Fibroblast of skin of right quadriceps (primary cell): Measurements from ENCODE around the gene IL12B.
A peak's percentile ranks its signal among the peaks of the same experiment; 100 is the strongest.
"Not testable (repeated sequence)": the region's sequence is repeated elsewhere in the genome, so short reads cannot be mapped to it uniquely, and the experiment has no call there.

ENCODE experiments used
- DNase-seq: peaks from one replicate; pipeline ENCODE4 v3.0.0-alpha.2; 2013

IL12B gene

DNA sequence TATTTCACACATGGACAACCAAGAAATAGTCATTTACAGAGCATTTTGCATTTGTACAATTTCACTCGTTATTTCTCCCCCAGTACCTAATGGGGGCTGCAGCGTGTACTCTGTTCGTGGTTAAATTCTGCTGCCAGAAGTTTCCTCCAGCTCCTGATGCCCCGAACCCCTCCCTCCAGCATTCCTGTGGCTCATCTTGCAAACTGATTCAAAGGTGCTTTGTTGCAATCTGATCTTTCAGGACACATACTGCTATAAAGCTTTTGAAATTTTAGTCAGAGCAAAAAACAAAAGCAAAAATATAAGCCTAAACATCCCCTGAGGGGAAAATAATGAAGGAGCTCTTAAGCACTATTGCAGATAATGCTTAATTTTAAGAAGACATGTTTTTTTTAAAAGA, 39.5 kb downstream of the IL12B start:
- peak; percentile 40 for DNase-seq

DNA sequence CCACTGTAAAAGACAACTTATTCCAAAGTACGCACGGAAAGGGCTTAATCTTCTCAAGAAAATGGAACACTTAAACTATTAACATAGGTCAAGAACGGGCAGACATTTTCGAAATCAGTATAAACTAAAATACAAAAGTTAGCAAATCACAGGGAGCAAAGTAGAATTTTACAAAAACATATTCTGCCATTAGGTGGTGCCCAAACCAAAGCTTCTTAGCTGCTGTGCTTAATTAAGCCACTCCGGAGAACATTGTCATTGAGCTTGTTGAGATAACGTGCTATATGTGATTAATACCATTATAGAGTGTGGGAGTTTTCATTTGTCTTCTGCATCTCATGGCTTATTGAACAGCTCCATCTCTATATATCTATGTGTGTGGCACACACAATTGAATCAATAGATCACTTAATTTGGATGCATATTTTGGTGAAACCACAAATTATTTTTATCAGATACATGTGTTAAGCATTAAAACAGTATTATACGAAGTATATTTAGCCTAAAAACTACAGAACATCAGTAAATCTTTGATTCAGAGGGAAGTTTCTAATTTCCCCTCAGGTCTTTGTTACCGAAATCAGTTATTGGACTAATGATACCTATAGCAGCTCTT, 43.8 kb downstream of the IL12B start:
- DNase-seq = peak; percentile 54

DNA sequence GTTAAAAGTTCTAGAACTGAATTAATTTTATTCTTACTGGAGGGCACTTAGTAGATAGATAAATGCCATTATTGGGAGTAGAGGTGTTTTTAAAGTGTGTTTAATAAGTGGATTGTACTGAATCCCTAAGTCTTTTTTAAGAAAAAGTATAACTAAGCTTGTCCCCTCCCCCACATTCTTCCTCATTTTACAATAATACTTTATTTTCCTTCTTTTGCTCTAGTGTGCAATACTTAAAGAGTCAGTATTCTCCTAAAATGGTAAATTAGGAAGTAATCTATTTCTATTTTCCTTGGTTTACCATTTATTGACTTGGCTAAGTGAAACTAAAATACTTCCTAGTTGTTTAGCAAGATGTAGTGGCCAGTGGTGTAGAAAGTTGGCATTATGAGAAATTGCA, 55.6 kb downstream of the IL12B start:
- no peak for DNase-seq

DNA sequence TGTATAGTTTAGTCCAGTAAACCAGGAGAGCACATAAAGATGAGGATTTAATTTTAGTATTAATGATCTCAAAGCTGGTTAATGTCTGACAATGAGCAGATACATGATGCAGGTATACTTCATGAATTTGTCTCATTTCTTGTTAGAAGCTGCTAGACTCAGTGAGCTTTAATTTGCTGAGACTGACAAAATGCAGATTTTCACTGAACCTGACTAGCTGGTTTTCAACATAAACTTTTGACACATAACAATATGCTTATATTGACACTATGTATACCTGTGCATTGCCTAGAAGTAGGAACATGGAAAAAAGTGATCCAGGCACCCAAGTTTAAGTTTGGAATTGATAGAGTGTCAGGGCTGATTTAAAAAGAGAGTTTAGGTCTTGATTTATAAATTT, 56.4 kb downstream of the IL12B start:
- DNase-seq = no peak

DNA sequence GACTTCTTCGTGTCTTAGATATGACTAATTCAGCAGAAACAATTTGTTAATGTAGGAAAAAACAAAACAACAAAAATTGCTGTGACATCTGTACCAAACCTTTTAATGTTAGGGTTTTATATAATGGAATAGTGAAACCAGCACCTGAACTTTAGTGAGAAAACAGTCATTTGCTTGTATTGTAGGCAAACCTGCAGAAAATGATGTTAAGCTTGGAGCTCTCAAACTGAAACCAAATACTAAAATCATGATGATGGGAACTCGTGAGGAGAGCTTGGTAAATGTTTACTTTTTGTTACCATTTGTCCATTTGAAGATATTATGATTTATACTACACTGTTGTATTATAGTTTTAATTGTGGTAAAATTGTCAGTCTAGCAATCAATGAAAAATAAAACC, 60.6 kb downstream of the IL12B start:
- DNase-seq = no peak

DNA sequence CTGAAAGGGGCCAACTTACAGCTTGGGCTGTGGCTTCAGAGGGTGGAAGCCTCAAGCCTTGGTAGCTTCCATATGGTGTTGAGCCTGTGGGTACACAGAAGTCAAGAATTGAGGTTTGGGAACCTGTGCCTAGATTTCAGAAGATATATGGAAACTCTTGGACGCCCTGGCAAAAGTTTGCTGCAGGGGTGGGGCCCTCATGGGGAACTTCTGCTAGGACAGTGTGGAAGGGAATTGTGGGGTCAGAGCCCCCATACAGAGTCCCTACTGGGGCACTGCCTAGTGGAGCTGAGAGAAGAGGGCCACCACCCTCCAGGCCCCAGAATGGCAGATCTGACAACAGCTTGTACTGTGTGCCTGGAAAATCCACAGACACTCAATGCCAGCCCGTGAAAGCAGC, 63.5 kb downstream of the IL12B start:
- not testable (repeated sequence) for DNase-seq
